Loucy (cell line): ENCODE measurements around the gene SPIRE2.

Experiments
- H2AFZ ChIP-seq: fragments of 200-600 bp; sonication (generic); 2 replicates; pipeline ENCODE4 v1.6.0; 2016; ENCODE audit warnings: antibody characterized with exemption, mild to moderate bottlenecking, low read length, moderate library complexity
- H3F3A ChIP-seq: fragments of 200-600 bp; 2 replicates; pipeline ENCODE4 v1.6.0; 2016; ENCODE audit warnings: antibody characterized with exemption, low read depth, mild to moderate bottlenecking
- H3K27me3 ChIP-seq: fragments of 200-600 bp; sonication (generic); 2 replicates; pipeline ENCODE4 v1.6.1; 2014; ENCODE audit warnings: low read length, mild to moderate bottlenecking; ENCODE audit not compliant: insufficient read depth, poor library complexity, severe bottlenecking
- H3K36me3 ChIP-seq: fragments of 200-600 bp; sonication (generic); 2 replicates; pipeline ENCODE4 v1.6.1; 2016; ENCODE audit warnings: low read length; ENCODE audit not compliant: insufficient read depth
- H3K4me1 ChIP-seq: fragments of 200-600 bp; sonication (generic); 2 replicates; pipeline ENCODE4 v1.5.1; 2014; ENCODE audit warnings: low read length, mild to moderate bottlenecking; ENCODE audit not compliant: insufficient read depth, poor library complexity, severe bottlenecking
- H3K4me2 ChIP-seq: fragments of 200-600 bp; sonication (generic); 2 replicates; pipeline ENCODE4 v1.6.0; 2014; ENCODE audit warnings: antibody characterized with exemption, low read length, low read depth, mild to moderate bottlenecking; ENCODE audit not compliant: poor library complexity, severe bottlenecking
- H3K4me3 ChIP-seq: fragments of 200-600 bp; sonication (generic); 2 replicates; pipeline ENCODE4 v1.5.1; 2014; ENCODE audit warnings: low read length, mild to moderate bottlenecking, mixed read lengths; ENCODE audit not compliant: poor library complexity, severe bottlenecking
- H3K79me2 ChIP-seq: fragments of 200-600 bp; sonication (generic); 2 replicates; pipeline ENCODE4 v1.6.1; 2014; ENCODE audit warnings: low read length; ENCODE audit not compliant: insufficient read depth
- H3K9ac ChIP-seq: fragments of 200-600 bp; sonication (generic); 2 replicates; pipeline ENCODE4 v1.6.0; 2014; ENCODE audit warnings: mild to moderate bottlenecking, low read depth, low read length, moderate library complexity; ENCODE audit not compliant: poor library complexity, severe bottlenecking
- H3K9me2 ChIP-seq: fragments of 200-600 bp; sonication (generic); replicated peaks from 2 replicates; pipeline ENCODE4 v1.6.1; 2016; ENCODE audit warnings: low read depth, low read length, mixed read lengths
- H3K9me3 ChIP-seq: fragments of 200-600 bp; sonication (generic); 2 replicates; pipeline ENCODE4 v1.6.1; 2014; ENCODE audit warnings: mild to moderate bottlenecking, antibody characterized with exemption, low read length, low read depth; ENCODE audit not compliant: insufficient read depth
- H4K20me1 ChIP-seq: fragments of 200-600 bp; sonication (generic); 2 replicates; pipeline ENCODE4 v1.6.0; 2014; ENCODE audit warnings: antibody characterized with exemption, low read length, mild to moderate bottlenecking; ENCODE audit not compliant: insufficient read depth, poor library complexity, severe bottlenecking
- CTCF ChIP-seq: fragments of 200-600 bp; sonication (generic); conservative IDR thresholded peaks from 2 replicates; pipeline ENCODE4 v1.5.1; 2014; ENCODE audit warnings: mild to moderate bottlenecking, antibody characterized with exemption, low read length
- EZH2phosphoT487 ChIP-seq: fragments of 200-600 bp; IDR thresholded peaks from 2 replicates; pipeline ENCODE4 v1.6.1; 2018; ENCODE audit warnings: antibody characterized with exemption, mild to moderate bottlenecking, moderate library complexity, borderline replicate concordance

The SPIRE2 gene

GRCh38 chr16:89906140-89907025 lies 78.1 kb downstream of the SPIRE2 start:
- H2AFZ ChIP-seq = no peak overlapping the region
- TF ChIP-seq CTCF (no peak), EZH2phosphoT487 (no peak)
- no peaks in the 10 kb centered on the region for H3K36me3 ChIP-seq
- H3K4me3 ChIP-seq = no peak overlapping the region
- no peaks in the 10 kb centered on the region for H3K9me2 ChIP-seq
- no peaks in the 10 kb centered on the region for H3K79me2 ChIP-seq
- H3K4me1 ChIP-seq = no peaks in the 10 kb centered on the region
- no peaks in the 10 kb centered on the region for H3K27me3 ChIP-seq
- no peaks in the 10 kb centered on the region for H3K9me3 ChIP-seq
- H3K9ac ChIP-seq = no peak overlapping the region
- no peaks in the 10 kb centered on the region for H3F3A ChIP-seq
- no peak overlapping the region for H3K4me2 ChIP-seq
- no peaks in the 10 kb centered on the region for H4K20me1 ChIP-seq

GRCh38 chr16:89907055-89907814 lies 79.0 kb downstream of the SPIRE2 start:
- H3K36me3 ChIP-seq = no peaks in the 10 kb centered on the region
- H3K4me1 ChIP-seq = no peaks in the 10 kb centered on the region
- no peaks in the 10 kb centered on the region for H3K9me2 ChIP-seq

GRCh38 chr16:89908236-89908635 lies 80.0 kb downstream of the SPIRE2 start:
- TF ChIP-seq EZH2phosphoT487 = no peak
- no peak for TF ChIP-seq CTCF
- Histone ChIP-seq H3K4me1 (no peaks in the 10 kb centered on the region), H2AFZ (no peak overlapping the region), H3K4me2 (no peak overlapping the region), H3K9me3 (no peaks in the 10 kb centered on the region), H3K9me2 (no peaks in the 10 kb centered on the region), H3K9ac (no peak overlapping the region), H3K36me3 (no peaks in the 10 kb centered on the region), H3F3A (no peaks in the 10 kb centered on the region), H4K20me1 (no peaks in the 10 kb centered on the region), H3K27me3 (no peaks in the 10 kb centered on the region), H3K79me2 (no peaks in the 10 kb centered on the region), H3K4me3 (no peak overlapping the region)

More at GRCh38 chr16:89907055-89907814, 79.0 kb downstream of the SPIRE2 start:
- no peak overlapping the region for H2AFZ ChIP-seq
- H3K79me2 ChIP-seq = no peaks in the 10 kb centered on the region
- no peak overlapping the region for H3K9ac ChIP-seq
- TF ChIP-seq CTCF (no peak), EZH2phosphoT487 (no peak)
- no peaks in the 10 kb centered on the region for H3F3A ChIP-seq
- H3K27me3 ChIP-seq = no peaks in the 10 kb centered on the region
- H3K4me3 ChIP-seq = no peak overlapping the region
- H3K9me3 ChIP-seq = no peaks in the 10 kb centered on the region
- H3K4me2 ChIP-seq = no peak overlapping the region
- H4K20me1 ChIP-seq = no peaks in the 10 kb centered on the region
